SH-SY5Y (cell line): Measurements from ENCODE around the gene POMP.

Experiments
- GATA2 ChIP-seq: IDR thresholded peaks from 2 replicates; pipeline ENCODE4 v1.6.1; 2011; ENCODE audit warnings: mild to moderate bottlenecking, low read depth, low read length
- GATA3 ChIP-seq: IDR thresholded peaks from 2 replicates; pipeline ENCODE4 v1.6.1; 2011; ENCODE audit warnings: low read depth, mild to moderate bottlenecking, low read length, moderate library complexity

GRCh38 chr13:28685892-28686291 lies 27.0 kb downstream of the POMP start:
- TF ChIP-seq GATA2 (no peak), GATA3 (no peak)
